ENCODE results near the gene GMPPB. TPM values are rescaled to one million over a fixed set of nuclear protein-coding genes. Genes with fewer than 3 reads are reported as not detected.

The GMPPB gene
- total RNA-seq, 2 experiments from 2014 or later, result 36.5 to 46.0 TPM

- Mint-ChIP-seq H3K4me3 (no peak overlapping the region), H3K9me3 (no peaks in the 10 kb centered on the region), H3K36me3 (ENCODE audit: low read depth) (peaks cover 19% of the 10 kb centered on the region), H3K27ac (peak overlapping the region; percentile 60), H3K27me3 (no peaks in the 10 kb centered on the region), H3K4me1 (peaks cover 21% of the 10 kb centered on the region)
- ChIA-PET CTCF (interaction anchor here (0.9 to 1.5 kb wide), 2 partner anchors 12 to 22 kb away, joined by 3 read pairs; no protein-coding TSS in a partner anchor), POLR2A (no interaction called here)
- no peak for DNase-seq
Measured at GRCh38 chr3:49725906-49726681, 2.3 kb upstream of the GMPPB start.

DNA sequence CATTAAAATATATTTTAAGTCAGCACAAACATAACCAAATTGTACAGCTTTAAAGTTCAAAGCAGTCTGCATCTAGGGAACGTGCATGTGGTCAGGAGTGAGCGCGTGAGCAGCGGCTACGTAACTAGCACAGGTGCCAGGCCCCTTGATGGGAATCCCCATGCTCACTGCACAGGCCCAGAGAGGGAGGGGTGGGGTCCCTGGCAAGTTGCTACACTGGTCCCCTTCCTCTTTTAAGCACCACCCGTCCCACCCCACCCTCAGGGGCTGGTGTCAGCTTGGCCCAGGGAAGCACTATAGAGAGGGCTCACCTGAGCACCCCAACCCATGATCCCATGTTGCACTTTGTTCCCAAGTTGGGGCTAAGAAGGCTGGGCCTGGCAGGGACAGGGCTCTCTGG, 835 bp upstream of the GMPPB start:
- no peaks in the 10 kb centered on the region for H3K27me3 Mint-ChIP-seq
- peaks cover 16% of the 10 kb centered on the region for H3K36me3 Mint-ChIP-seq (ENCODE audit: low read depth)
- CTCF ChIA-PET, result interaction anchor here (0.6 to 1.5 kb wide), 2 partner anchors 10 to 1577 kb away, joined by 3 to 4 read pairs; no protein-coding TSS in a partner anchor
- H3K9me3 Mint-ChIP-seq, result no peaks in the 10 kb centered on the region
- peak overlapping the region; percentile 95 for H3K4me3 Mint-ChIP-seq
- POLR2A ChIA-PET, result no interaction called here
- DNase-seq, result peak; percentile 29
- H3K27ac Mint-ChIP-seq, result peak overlapping the region; percentile 98
- H3K4me1 Mint-ChIP-seq, result peaks cover 31% of the 10 kb centered on the region

GRCh38 chr3:49723296-49723627, 489 bp downstream of the GMPPB start:
- peak; percentile 78 for DNase-seq
- Mint-ChIP-seq H3K27me3 (no peaks in the 10 kb centered on the region), H3K27ac (peak overlapping the region; percentile 98), H3K4me3 (peak overlapping the region; percentile 95), H3K9me3 (no peaks in the 10 kb centered on the region), H3K4me1 (peaks cover 42% of the 10 kb centered on the region), H3K36me3 (ENCODE audit: low read depth) (peaks cover 18% of the 10 kb centered on the region)
- ChIA-PET POLR2A (no interaction called here), CTCF (interaction anchor here (1.2 kb wide), 1 partner anchor 184 kb away, joined by 4 read pairs; no protein-coding TSS in a partner anchor)

GRCh38 chr3:49722896-49723295, 855 bp downstream of the GMPPB start:
- peaks cover 42% of the 10 kb centered on the region for H3K4me1 Mint-ChIP-seq
- peaks cover 15% of the 10 kb centered on the region for H3K36me3 Mint-ChIP-seq (ENCODE audit: low read depth)
- ChIA-PET CTCF (interaction anchor here (1.2 kb wide), 1 partner anchor 183 kb away, joined by 4 read pairs; no protein-coding TSS in a partner anchor), POLR2A (no interaction called here)
- H3K9me3 Mint-ChIP-seq, result no peaks in the 10 kb centered on the region
- DNase-seq, result no peak
- peak overlapping the region; percentile 98 for H3K27ac Mint-ChIP-seq
- peak overlapping the region; percentile 95 for H3K4me3 Mint-ChIP-seq
- no peaks in the 10 kb centered on the region for H3K27me3 Mint-ChIP-seq

GRCh38 chr3:49721896-49722781, 1.6 kb downstream of the GMPPB start:
- H3K4me3 Mint-ChIP-seq, result peak overlapping the region; percentile 95
- CTCF ChIA-PET, result interaction anchor here (1.5 kb wide), 1 partner anchor 10 kb away, joined by 11 read pairs; no protein-coding TSS in a partner anchor

DNA sequence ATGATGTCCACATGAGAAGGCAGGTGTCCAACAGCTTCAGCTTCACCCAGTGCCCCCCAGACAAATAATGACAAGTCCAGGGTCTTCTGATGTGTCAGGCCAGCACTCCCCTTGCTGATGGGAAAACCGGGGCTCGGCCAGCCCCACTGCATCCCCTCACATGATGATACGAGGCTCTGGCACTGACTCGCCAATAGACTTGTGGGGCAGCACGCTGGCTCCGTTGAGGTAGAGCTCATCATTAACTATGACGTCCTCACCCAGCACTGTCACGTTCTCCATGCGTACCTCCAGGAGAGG, 2.2 kb downstream of the GMPPB start:
- peaks cover 13% of the 10 kb centered on the region for H3K36me3 Mint-ChIP-seq (ENCODE audit: low read depth)
- H3K27ac Mint-ChIP-seq, result no peak overlapping the region
- peaks cover 42% of the 10 kb centered on the region for H3K4me1 Mint-ChIP-seq
- no peaks in the 10 kb centered on the region for H3K27me3 Mint-ChIP-seq
- POLR2A ChIA-PET, result no interaction called here
- H3K4me3 Mint-ChIP-seq, result no peak overlapping the region
- H3K9me3 Mint-ChIP-seq, result no peaks in the 10 kb centered on the region
- CTCF ChIA-PET, result interaction anchor here (1.5 kb wide), 1 partner anchor 9 kb away, joined by 11 read pairs; no protein-coding TSS in a partner anchor
- no peak for DNase-seq

More at GRCh38 chr3:49721896-49722781, 1.6 kb downstream of the GMPPB start:
- peak overlapping the region; percentile 98 for H3K27ac Mint-ChIP-seq
- POLR2A ChIA-PET, result no interaction called here
- no peaks in the 10 kb centered on the region for H3K27me3 Mint-ChIP-seq
- H3K36me3 Mint-ChIP-seq (ENCODE audit: low read depth), result peaks cover 13% of the 10 kb centered on the region
- H3K9me3 Mint-ChIP-seq, result no peaks in the 10 kb centered on the region
- H3K4me1 Mint-ChIP-seq, result peaks cover 42% of the 10 kb centered on the region
- no peak for DNase-seq

DNA sequence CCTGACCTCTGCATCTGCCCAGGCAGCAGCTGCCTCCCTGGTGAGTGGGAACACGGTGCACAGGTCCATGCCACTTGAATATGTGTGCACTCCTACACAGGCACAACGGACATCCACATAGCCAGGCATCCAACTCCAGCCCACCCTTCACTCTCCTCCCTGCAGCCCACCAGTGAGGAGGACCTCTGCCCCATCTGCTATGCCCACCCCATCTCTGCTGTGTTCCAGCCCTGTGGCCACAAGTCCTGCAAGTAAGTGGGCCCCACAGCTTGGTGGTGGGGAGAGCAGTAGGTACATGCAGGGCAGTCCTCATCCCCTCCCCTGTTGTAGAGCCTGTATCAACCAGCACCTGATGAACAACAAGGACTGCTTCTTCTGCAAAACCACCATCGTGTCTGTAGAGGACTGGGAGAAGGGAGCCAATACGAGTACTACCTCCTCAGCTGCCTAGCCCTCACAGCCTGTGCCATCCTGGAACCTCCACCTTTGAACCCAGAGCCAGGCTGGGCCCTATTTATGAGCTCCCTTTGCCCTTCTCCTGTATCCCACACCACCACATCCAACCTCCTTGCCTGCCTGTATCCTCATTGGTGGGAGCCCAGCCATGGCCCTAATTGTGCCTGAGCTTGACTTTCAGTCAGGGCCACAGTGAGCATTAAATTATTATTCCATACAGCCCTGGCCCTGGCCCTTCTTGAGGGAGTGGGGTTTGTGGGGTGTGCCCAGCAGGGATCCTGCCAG, 2.7 kb downstream of the GMPPB start:
- H3K4me1 Mint-ChIP-seq, result peaks cover 42% of the 10 kb centered on the region
- POLR2A ChIA-PET, result no interaction called here
- CTCF ChIA-PET, result interaction anchor here (1.5 kb wide), 2 partner anchors 8 to 9 kb away, joined by 4 to 11 read pairs; no protein-coding TSS in a partner anchor
- no peaks in the 10 kb centered on the region for H3K27me3 Mint-ChIP-seq
- H3K4me3 Mint-ChIP-seq, result peak overlapping the region; percentile 19
- peaks cover 13% of the 10 kb centered on the region for H3K36me3 Mint-ChIP-seq (ENCODE audit: low read depth)
- no peak for DNase-seq
- H3K9me3 Mint-ChIP-seq, result no peaks in the 10 kb centered on the region
- H3K27ac Mint-ChIP-seq, result peak overlapping the region; percentile 7

GRCh38 chr3:49719214-49719884, 4.4 kb downstream of the GMPPB start, which contains the start of gene AMIGO3:
Gene AMIGO3, minus strand, starts transcription at chr3:49719684. Its CDS starts 219 bp downstream, at chr3:49719465.
- CTCF ChIA-PET, result interaction anchor here (0.6 to 2.7 kb wide), 14 partner anchors 9 to 507 kb away, joined by 3 to 9 read pairs (median 4); partner anchors contain the start of genes INKA1 and IP6K1
- Mint-ChIP-seq H3K27ac (peak within 1 kb of the TSS; percentile 90), H3K9me3 (no peaks in the 10 kb centered on the region), H3K27me3 (no peaks in the 10 kb centered on the region), H3K4me3 (peak within 1 kb of the TSS; percentile 78), H3K4me1 (peaks cover 35% of the 10 kb centered on the region), H3K36me3 (ENCODE audit: low read depth) (peaks cover 13% of the 10 kb centered on the region)
- POLR2A ChIA-PET, result no interaction called here
- DNase-seq, result peak; percentile 94

DNA sequence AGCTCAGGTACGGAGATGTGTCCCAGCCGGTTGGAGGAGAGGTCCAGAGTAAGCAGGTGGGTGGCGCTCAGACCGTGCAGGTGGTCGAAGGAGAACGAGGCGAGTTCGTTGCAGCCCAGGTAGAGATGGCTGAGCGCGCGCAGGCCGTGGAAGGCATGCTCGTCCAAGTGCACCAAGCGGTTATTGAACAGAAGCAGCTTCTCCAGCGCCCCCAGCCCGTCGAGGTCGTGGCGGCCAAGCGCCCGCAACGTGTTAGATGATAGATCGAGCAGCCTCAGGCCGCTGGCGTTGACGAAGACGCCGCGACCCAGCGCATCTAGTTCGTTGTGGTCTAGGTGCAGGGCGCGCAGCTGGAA, 4.9 kb downstream of the GMPPB start:
- no peaks in the 10 kb centered on the region for H3K27me3 Mint-ChIP-seq
- CTCF ChIA-PET, result interaction anchor here (0.6 to 2.7 kb wide), 10 partner anchors 12 to 508 kb away, joined by 3 to 9 read pairs (median 4); partner anchors contain the start of genes INKA1 and IP6K1
- peak overlapping the region; percentile 78 for H3K4me3 Mint-ChIP-seq
- peaks cover 34% of the 10 kb centered on the region for H3K4me1 Mint-ChIP-seq
- no peak for DNase-seq
- peaks cover 13% of the 10 kb centered on the region for H3K36me3 Mint-ChIP-seq (ENCODE audit: low read depth)
- peak overlapping the region; percentile 90 for H3K27ac Mint-ChIP-seq
- POLR2A ChIA-PET, result no interaction called here
- no peaks in the 10 kb centered on the region for H3K9me3 Mint-ChIP-seq

DNA sequence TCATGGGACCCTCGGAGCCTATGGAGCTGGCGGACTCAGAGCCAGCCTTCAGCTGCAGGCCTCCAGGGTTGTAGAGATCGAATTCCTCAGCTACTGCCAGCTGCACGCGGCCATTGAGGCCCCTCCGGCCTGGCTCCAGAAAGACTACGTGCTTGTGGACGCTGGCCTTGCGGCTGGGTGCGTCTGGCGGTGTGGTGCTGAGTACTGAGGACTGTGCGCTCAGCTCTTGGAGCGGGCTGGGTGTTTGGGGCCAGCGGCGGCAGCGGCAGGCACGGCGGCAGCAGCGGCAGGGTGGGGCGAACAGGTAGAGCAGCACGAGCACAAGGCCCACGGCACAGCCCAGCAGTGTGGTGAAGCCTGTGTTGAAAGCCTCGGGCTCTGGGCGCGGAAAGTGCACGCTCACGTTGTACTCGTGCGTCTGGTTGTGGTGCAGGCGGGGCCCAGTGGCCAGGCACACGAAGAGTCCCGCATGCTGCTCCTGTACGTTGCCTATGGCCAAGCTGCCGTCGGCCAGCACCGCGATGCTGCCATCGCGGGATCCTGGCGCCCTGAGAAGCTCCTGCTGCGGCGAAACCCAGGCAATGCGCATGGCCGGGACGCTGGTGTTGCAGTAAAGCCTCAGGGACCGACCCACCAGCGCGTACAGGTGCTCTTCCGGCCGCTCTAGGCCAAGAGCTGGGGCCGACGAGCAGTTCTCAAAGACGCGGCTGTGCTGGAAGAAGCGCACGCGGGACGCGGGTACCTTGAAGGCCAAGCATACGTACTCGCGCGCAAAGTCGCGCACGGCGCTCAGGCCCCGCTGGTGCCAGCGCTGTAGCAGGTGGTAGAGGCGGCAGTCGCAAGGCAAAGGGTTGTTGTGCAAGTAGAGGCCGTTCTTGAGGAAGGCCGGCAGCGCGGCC, 5.5 kb downstream of the GMPPB start:
- Mint-ChIP-seq H3K4me3 (peak overlapping the region; percentile 78), H3K4me1 (peaks cover 35% of the 10 kb centered on the region), H3K9me3 (no peaks in the 10 kb centered on the region), H3K36me3 (ENCODE audit: low read depth) (peaks cover 13% of the 10 kb centered on the region), H3K27ac (peak overlapping the region; percentile 56), H3K27me3 (no peaks in the 10 kb centered on the region)
- CTCF ChIA-PET, result interaction anchor here (0.5 to 2.7 kb wide), 10 partner anchors 10 to 508 kb away, joined by 3 to 9 read pairs (median 3); partner anchors contain the start of genes INKA1 and IP6K1
- POLR2A ChIA-PET, result interaction anchor here (0.6 kb wide), 1 partner anchor 14 kb away, joined by 4 read pairs; no protein-coding TSS in a partner anchor
- no peak for DNase-seq

All from activated CD4-positive, alpha-beta T cell treated with anti-CD3 and anti-CD28 coated beads, Interleukin-2, amount 10 ng/mL, durations not matched to agents 7 days and 5 days (primary cell).